Brain microvascular endothelial cell (primary cell): ENCODE data around the gene GNG7.
"Not testable (repeated sequence)": the region's sequence is repeated elsewhere in the genome, so short reads cannot be mapped to it uniquely, and the experiment has no call there.

ENCODE experiments used
- DNase-seq: peaks from one replicate; pipeline ENCODE4 v3.0.0-alpha.2; 2020
- H3K27ac ChIP-seq: fragments of 250-450 bp; sonication (Bioruptor Pico); 2 replicates; pipeline ENCODE4 v1.5.1; 2020; ENCODE audit warnings: mild to moderate bottlenecking, moderate library complexity
- H3K27me3 ChIP-seq: fragments of 250-450 bp; sonication (Bioruptor Pico); replicated peaks from 2 replicates; pipeline ENCODE4 v1.5.1; 2020; ENCODE audit warnings: mild to moderate bottlenecking
- H3K36me3 ChIP-seq: fragments of 250-450 bp; sonication (Bioruptor Pico); replicated peaks from 2 replicates; pipeline ENCODE4 v1.5.1; 2020; ENCODE audit warnings: mild to moderate bottlenecking
- H3K4me3 ChIP-seq: 2 replicates; pipeline ENCODE4 v1.5.1; 2011; ENCODE audit warnings: low read depth, mild to moderate bottlenecking, control low read depth, low read length, moderate library complexity
- CTCF ChIP-seq: IDR thresholded peaks from 2 replicates; pipeline ENCODE4 v1.5.1; 2011; ENCODE audit warnings: low read depth, mild to moderate bottlenecking, moderate library complexity, low read length, control low read depth, inconsistent platforms; ENCODE audit errors: missing control alignments
- in situ Hi-C: cut with HindIII; loops from 2 replicates; pipeline ENCODE4 v1.10.0; 2017; ENCODE audit warnings: low sequenced_read_pairs, low pct_ligation_motif_present

Gene GNG7

GRCh38 chr19:2679439-2679838 lies 23.1 kb downstream of the GNG7 start:
- Histone ChIP-seq H3K27ac (no peak overlapping the region), H3K27me3 (peaks cover 12% of the 10 kb centered on the region), H3K4me3 (no peak overlapping the region), H3K36me3 (no peaks in the 10 kb centered on the region)
- in situ Hi-C loops: no loop called here
- DNase-seq: no peak
- no peak for TF ChIP-seq CTCF

- H3K27me3 ChIP-seq: peaks cover 12% of the 10 kb centered on the region
- H3K27ac ChIP-seq, in situ Hi-C loops, DNase-seq, H3K4me3 ChIP-seq, H3K36me3 ChIP-seq: not testable (repeated sequence)
Observed at GRCh38 chr19:2678948-2679347, 23.5 kb downstream of the GNG7 start.

GRCh38 chr19:2678044-2678671 lies 24.3 kb downstream of the GNG7 start:
- in situ Hi-C loops: no loop called here
- Histone ChIP-seq H3K27ac (no peak overlapping the region), H3K4me3 (no peak overlapping the region), H3K27me3 (peaks cover 12% of the 10 kb centered on the region), H3K36me3 (no peaks in the 10 kb centered on the region)
- no peak for DNase-seq
- no peak for TF ChIP-seq CTCF

- H3K27ac ChIP-seq: no peak overlapping the region
- TF ChIP-seq CTCF: no peak
- H3K27me3 ChIP-seq: peaks cover 12% of the 10 kb centered on the region
- DNase-seq: no peak
- H3K36me3 ChIP-seq: no peaks in the 10 kb centered on the region
- in situ Hi-C loops: no loop called here
- no peak overlapping the region for H3K4me3 ChIP-seq
Observed at GRCh38 chr19:2676823-2677222, 25.7 kb downstream of the GNG7 start.

- Histone ChIP-seq H3K36me3 (no peaks in the 10 kb centered on the region), H3K27me3 (peaks cover 12% of the 10 kb centered on the region), H3K27ac (no peak overlapping the region), H3K4me3 (no peak overlapping the region)
- no peak for TF ChIP-seq CTCF
- DNase-seq: no peak
- in situ Hi-C loops: no loop called here
Observed at GRCh38 chr19:2675892-2676291, 26.6 kb downstream of the GNG7 start.

- Histone ChIP-seq H3K27ac (no peak overlapping the region), H3K27me3 (peaks cover 2% of the 10 kb centered on the region), H3K4me3 (no peak overlapping the region), H3K36me3 (no peaks in the 10 kb centered on the region)
- DNase-seq: no peak
- TF ChIP-seq CTCF: no peak
- in situ Hi-C loops: no loop called here
Observed at GRCh38 chr19:2670217-2670616, 32.3 kb downstream of the GNG7 start.
